HCT116 (cell line): ENCODE results near the gene TSPAN14. TPM values are rescaled to one million over a fixed set of nuclear protein-coding genes. Genes with fewer than 3 reads are reported as not detected.

ENCODE experiments used
- ATAC-seq: fragments of 200-7000 bp; cut with Tn5 transposase; 2 replicates; pipeline ENCODE4 v1.9.1; 2020; ENCODE audit warnings: mild to moderate bottlenecking, moderate library complexity
- BruUV-seq: library from RNA; stranded (reverse); fragments of 400-500 nt; replicated peaks from 2 replicates; lab custom pipeline; 2021; lab: Mats Ljungman, UMichigan
- CTCF ChIA-PET: fragments of 300-600 bp; sonication (Branson Sonifier 250); formaldehyde crosslinking; loops from one replicate; lab custom pipeline; 2021; ENCODE audit warnings: antibody characterized with exemption; lab: Charles Lee
- POLR2A ChIA-PET: fragments of 300-600, 350-600 bp; sonication (Branson Sonifier 250); formaldehyde crosslinking; loops from one replicate; lab custom pipeline; 2021; ENCODE audit warnings: antibody characterized with exemption; lab: Charles Lee
- RAD21 ChIA-PET, 2 experiments: fragments of 300-600 bp; sonication (Branson Sonifier 250); formaldehyde crosslinking; loops; one replicate each; lab custom pipeline; 2023; ENCODE audit warnings: low total read pairs in 2 of 2; ENCODE audit not compliant: uncharacterized antibody in 2 of 2, unreplicated experiment in 2 of 2, low non-redundant PET in 1 of 2; lab: Charles Lee
- DNase-seq: peaks from one replicate; pipeline ENCODE4 v3.0.0-alpha.2; 2010; ENCODE audit warnings: low read depth, low spot score
- H2AFZ ChIP-seq: fragments of 200-600 bp; shearing (Covaris generic), sonication (generic); 2 replicates; pipeline ENCODE4 v1.6.1; 2017; ENCODE audit warnings: low read depth, mixed run types, mixed read lengths, antibody characterized with exemption, low read length; ENCODE audit not compliant: poor library complexity, severe bottlenecking
- H3K27ac ChIP-seq: 2 replicates; pipeline ENCODE4 v1.5.1; 2012; ENCODE audit warnings: low read depth, low read length
- H3K27me3 ChIP-seq: fragments of 200-600 bp; sonication (generic); 2 replicates; pipeline ENCODE4 v1.6.1; 2016; ENCODE audit warnings: mixed run types, low read length, mixed read lengths; ENCODE audit not compliant: insufficient read depth
- H3K36me3 ChIP-seq, 2 experiments: fragments of 200-500 bp in 1 of 2; fragments of 200-600 bp in 1 of 2; sonication (Bioruptor generic) in 1 of 2; sonication (generic) in 1 of 2; 2 replicates each; pipeline versions ENCODE4 v1.5.1 to v1.6.1; 2014 to 2016; ENCODE audit warnings: low read length in 2 of 2, inconsistent platforms in 1 of 2, mixed read lengths in 1 of 2, mixed run types in 1 of 2; ENCODE audit not compliant: insufficient read depth in 2 of 2, control insufficient read depth in 1 of 2
- H3K4me1 ChIP-seq, 2 experiments: fragments of 200-600 bp in 1 of 2; sonication (generic) in 1 of 2; 2 replicates each; pipeline versions ENCODE4 v1.5.1 to v1.6.1; 2012 to 2017; ENCODE audit warnings: low read length in 2 of 2, inconsistent platforms in 1 of 2, mild to moderate bottlenecking in 1 of 2, mixed read lengths in 1 of 2, mixed run types in 1 of 2, moderate library complexity in 1 of 2; ENCODE audit not compliant: insufficient read depth in 2 of 2, control insufficient read depth in 1 of 2
- H3K4me2 ChIP-seq: fragments of 200-600 bp; sonication (generic); 2 replicates; pipeline ENCODE4 v1.6.1; 2017; ENCODE audit warnings: mixed run types, low read length, mixed read lengths
- H3K4me3 ChIP-seq, 2 experiments: fragments of 200-600 bp in 1 of 2; sonication (generic) in 1 of 2; replicated peaks in 1 of 2; 2 replicates each; pipeline ENCODE4 v1.5.1; 2011 to 2016; ENCODE audit warnings: low read length in 2 of 2, control low read depth in 1 of 2, low read depth in 1 of 2, mild to moderate bottlenecking in 1 of 2, mixed read lengths in 1 of 2, mixed run types in 1 of 2
- H3K79me2 ChIP-seq: fragments of 200-600 bp; sonication (generic); 2 replicates; pipeline ENCODE4 v1.6.1; 2017; ENCODE audit warnings: mild to moderate bottlenecking, mixed run types, low read length, moderate library complexity, mixed read lengths; ENCODE audit not compliant: insufficient read depth
- H3K9ac ChIP-seq: fragments of 200-600 bp; sonication (generic); 2 replicates; pipeline ENCODE4 v1.6.1; 2016; ENCODE audit warnings: low read length, mixed read lengths
- H3K9me2 ChIP-seq: fragments of 200-600 bp; sonication (generic), shearing (Covaris generic); 2 replicates; pipeline ENCODE4 v1.6.1; 2017; ENCODE audit warnings: mixed run types, mild to moderate bottlenecking, moderate library complexity; ENCODE audit not compliant: insufficient read depth
- H3K9me3 ChIP-seq, 2 experiments: fragments of 200-500 bp in 1 of 2; fragments of 200-600 bp in 1 of 2; sonication (Bioruptor generic) in 1 of 2; sonication (generic) in 1 of 2; 2 replicates each; pipeline ENCODE4 v1.6.1; 2014 to 2017; ENCODE audit warnings: low read length in 2 of 2, mixed read lengths in 2 of 2, inconsistent platforms in 1 of 2, low read depth in 1 of 2, mild to moderate bottlenecking in 1 of 2, mixed run types in 1 of 2, moderate library complexity in 1 of 2; ENCODE audit not compliant: control insufficient read depth in 1 of 2, insufficient read depth in 1 of 2
- H4K20me1 ChIP-seq: fragments of 200-600 bp; sonication (generic), shearing (Covaris generic); 2 replicates; pipeline ENCODE4 v1.6.1; 2017; ENCODE audit warnings: mixed run types, mild to moderate bottlenecking, moderate library complexity; ENCODE audit not compliant: insufficient read depth
- ATF3 ChIP-seq: IDR thresholded peaks from 2 replicates; pipeline ENCODE4 v1.6.1; 2012
- FOSL1 ChIP-seq: IDR thresholded peaks from 2 replicates; pipeline ENCODE4 v1.6.1; 2012; ENCODE audit warnings: low read depth
- JUND ChIP-seq: IDR thresholded peaks from 2 replicates; pipeline ENCODE4 v1.6.1; 2012
- SRF ChIP-seq: IDR thresholded peaks from 2 replicates; pipeline ENCODE4 v1.6.1; 2012; ENCODE audit warnings: low read depth
- intact Hi-C: fragments of 100-400 bp; cut with micrococcal nuclease; formaldehyde crosslinking; loops from 2 replicates; pipeline ENCODE4 v1.10.0; 2022
- total RNA-seq: library from RNA; stranded (reverse); gene quantifications from one replicate; pipeline ENCODE4 v1.2.1, GENCODE V29; 2021; ENCODE audit not compliant: unreplicated experiment

TSPAN14 gene
- total RNA-seq, 1 experiment from 2014 or later, result 86.8 TPM

GRCh38 chr10:80582286-80582960 lies 128.3 kb downstream of the TSPAN14 start:
- Histone ChIP-seq H3K9me2 (no peaks in the 10 kb centered on the region), H2AFZ (no peak overlapping the region), H3K79me2 (no peaks in the 10 kb centered on the region), H4K20me1 (no peaks in the 10 kb centered on the region), H3K27ac (no peak overlapping the region), H3K27me3 (peaks cover 8% of the 10 kb centered on the region; the same call in 1 of the 2 replicates), H3K4me3 (no peak overlapping the region), H3K9me3 (no peaks in the 10 kb centered on the region), H3K4me2 (no peak overlapping the region), H3K9ac (no peak overlapping the region), H3K36me3 (no peaks in the 10 kb centered on the region), H3K4me1 (no peaks in the 10 kb centered on the region)
- TF ChIP-seq SRF (no peak), ATF3 (no peak), FOSL1 (no peak), JUND (no peak)
- ChIA-PET POLR2A (no interaction called here), RAD21 (no interaction called here), CTCF (no interaction called here)
- no TSS peak for BruUV-seq
- no peak for DNase-seq
- intact Hi-C loops, result no loop called here
- ATAC-seq, result no peak

Other genes starting within 250 kb of the TSPAN14 start
- gene ANXA11, start 248.8 kb upstream of the TSPAN14 start, total RNA-seq, result 181 TPM
- 1.6 TPM for gene MAT1A, start 164.7 kb upstream of the TSPAN14 start, total RNA-seq
- gene DYDC1, start 97.6 kb upstream of the TSPAN14 start, total RNA-seq, result not detected
- not detected for gene DYDC2, start 97.5 kb upstream of the TSPAN14 start, total RNA-seq
- gene PRXL2A, start 45.8 kb upstream of the TSPAN14 start, total RNA-seq, result 4.9 TPM
- gene SH2D4B, start 83.6 kb downstream of the TSPAN14 start, total RNA-seq, result 0.22 TPM